Measurements from ENCODE around the gene LCE5A.
"Not testable (repeated sequence)": the region's sequence is repeated elsewhere in the genome, so short reads cannot be mapped to it uniquely, and the experiment has no call there.

Gene LCE5A, protein sequence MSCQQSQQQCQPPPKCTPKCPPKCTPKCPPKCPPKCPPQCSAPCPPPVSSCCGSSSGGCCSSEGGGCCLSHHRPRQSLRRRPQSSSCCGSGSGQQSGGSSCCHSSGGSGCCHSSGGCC

GRCh38 chr1:152510503-152510902 lies at the start of gene LCE5A:
LCE5A (plus strand) TSS chr1:152510803; CDS start chr1:152511535, 732 bp downstream.
- DNase-seq (ENCODE audit: low read depth), result no peak

GRCh38 chr1:152461544-152461943 lies 49.1 kb upstream of the LCE5A start:
- DNase-seq (ENCODE audit: low read depth), result no peak

DNA sequence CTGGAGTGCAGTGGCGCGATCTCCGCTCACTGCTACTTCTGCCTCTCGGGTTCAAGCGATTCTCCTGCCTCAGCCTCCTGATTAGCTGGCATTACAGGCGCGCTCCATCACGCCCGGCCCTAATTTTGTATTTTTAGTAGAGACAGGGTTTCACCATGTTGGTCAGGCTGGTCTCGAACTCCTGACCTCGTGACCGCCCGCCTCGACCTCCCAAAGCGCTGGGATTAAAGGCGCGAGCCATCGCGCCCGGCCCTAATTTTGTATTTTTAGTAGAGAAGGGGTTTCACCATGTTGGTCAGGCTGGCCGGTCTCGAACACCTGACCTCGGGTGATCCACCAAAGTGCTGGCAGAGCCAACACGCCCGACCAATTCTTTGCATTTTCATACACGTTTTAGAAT lies 48.0 kb upstream of the LCE5A start:
- no peak for DNase-seq (ENCODE audit: low read depth)

DNA sequence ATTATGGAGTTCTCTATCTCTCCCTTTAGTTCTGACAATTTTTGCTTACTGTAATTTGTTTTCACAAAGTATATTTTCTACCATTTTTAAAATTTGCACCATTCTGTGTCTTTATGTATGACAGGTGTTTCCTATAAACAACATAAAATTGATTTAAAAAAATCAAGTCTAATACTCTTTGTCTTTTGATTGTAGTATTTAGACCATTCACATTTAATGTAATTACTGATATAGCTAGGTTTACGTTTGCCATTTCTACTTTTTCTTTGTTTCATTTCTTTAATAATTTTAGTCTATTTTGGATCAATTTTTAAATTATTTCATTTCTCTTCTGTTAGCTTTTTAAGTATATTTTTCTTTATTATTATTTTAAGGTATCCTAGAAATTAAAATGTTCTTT lies 44.4 kb upstream of the LCE5A start:
- DNase-seq (ENCODE audit: low read depth), result no peak

- no peak for DNase-seq (ENCODE audit: low read depth)
These were observed 36.6 kb upstream of the LCE5A start for GRCh38 chr1:152473887-152474537.

- DNase-seq (ENCODE audit: low read depth), result no peak
These were observed 30.6 kb upstream of the LCE5A start for GRCh38 chr1:152479792-152480595.

DNA sequence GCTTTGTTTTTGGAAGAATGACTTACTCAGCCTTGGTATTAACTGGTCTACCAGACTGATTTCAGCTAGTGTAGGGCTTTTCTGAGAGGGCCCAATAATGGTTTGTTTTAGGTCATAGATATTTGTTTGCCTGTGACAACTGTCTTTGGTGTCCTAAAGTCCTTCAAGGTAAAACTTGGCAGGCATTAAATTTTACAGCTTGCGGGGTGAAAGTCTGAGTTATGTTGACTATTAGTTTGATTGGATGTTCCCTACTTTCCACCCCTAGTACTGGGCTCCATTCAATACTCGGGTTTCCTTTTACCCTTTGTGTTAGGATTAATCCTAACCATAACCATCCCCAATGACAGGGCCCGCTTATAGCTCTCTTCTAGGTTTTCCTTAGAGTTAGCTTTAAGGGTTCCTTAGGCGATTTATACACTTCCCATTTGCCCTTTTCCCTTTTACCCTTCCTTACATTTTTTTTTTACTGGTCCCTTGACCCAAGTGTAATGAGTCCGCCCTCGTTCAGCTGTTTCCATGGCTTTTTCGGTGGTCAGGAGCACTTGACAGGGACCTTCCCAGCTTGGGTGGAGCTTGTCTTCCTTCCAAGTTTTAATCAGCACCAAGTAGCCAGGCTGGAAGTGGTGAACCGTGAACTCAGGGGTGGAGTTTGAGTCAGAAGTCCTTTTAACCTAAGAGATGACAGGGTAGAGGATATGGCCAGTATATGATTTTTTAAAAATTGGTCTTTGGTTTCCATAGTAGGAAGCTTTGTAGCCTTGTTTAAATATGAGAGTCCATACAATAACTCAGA lies 28.5 kb upstream of the LCE5A start:
- DNase-seq (ENCODE audit: low read depth), result no peak

GRCh38 chr1:152486400-152487006 lies 24.1 kb upstream of the LCE5A start:
- no peak for DNase-seq (ENCODE audit: low read depth)

DNA sequence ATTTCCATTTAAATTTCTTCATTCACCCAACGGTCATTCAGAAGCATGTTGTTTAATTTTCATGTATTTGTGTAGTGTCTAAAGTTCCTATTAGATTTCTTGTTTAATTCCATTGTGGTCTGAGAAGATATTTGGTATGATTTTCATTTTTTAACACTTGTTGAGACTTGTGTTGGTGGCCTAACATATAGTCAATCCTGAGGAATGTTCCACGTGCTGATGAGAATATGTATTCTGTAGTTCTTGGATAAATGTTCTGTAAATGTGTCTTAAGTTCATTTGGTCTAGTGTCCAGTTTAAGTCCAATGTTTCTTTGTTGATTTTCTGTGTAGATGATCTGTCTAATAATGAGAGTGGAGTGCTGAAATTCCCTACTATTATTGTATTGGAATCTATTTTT lies 22.7 kb upstream of the LCE5A start:
- DNase-seq (ENCODE audit: low read depth), result no peak

DNA sequence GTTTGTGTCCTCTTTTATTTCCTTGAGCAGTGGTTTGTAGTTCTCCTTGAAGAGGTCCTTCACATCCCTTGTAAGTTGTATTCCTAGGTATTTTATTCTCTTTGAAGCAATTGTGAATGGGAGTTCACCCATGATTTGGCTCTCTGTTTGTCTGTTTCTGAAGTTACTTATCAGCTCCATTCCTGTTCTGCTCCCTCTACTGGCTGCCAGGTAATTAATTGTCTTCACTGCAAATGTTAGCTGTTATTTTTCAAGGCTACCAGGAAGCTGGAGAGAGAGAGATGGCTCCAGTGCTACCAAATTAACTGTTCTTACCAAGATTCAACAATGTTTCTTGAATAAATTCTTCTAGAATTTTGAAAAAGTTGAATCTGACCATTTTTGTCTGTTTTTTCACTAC lies 19.1 kb upstream of the LCE5A start:
- not testable (repeated sequence) for DNase-seq (ENCODE audit: low read depth)

DNA sequence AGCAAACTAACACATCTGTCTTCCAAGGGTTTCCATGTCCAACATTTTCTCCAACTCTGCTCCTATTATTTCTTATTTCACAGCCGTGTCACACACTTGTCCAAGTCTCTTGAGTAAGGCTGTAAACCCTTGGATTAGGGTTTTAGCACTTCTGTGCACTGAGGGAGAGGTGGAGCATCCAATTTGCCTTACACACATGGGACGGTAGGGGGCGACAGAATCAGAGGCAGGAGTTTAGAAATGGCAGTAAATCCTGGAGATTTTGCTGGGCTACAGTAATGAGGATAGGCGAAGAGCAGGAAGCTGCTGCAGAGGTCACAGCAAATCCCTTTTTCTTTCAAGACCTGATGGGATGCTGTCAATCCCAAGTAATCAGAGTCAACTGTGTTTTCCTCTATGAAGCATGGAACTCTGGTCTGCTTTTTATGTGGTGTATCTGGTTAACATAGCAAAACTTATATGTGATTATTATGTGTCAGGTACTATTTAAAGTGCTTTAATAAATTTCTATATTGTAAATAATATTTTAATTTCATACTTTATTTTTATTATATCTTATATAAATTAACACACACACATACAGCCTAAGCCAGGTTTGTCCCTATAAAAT lies 15.4 kb upstream of the LCE5A start:
- no peak for DNase-seq (ENCODE audit: low read depth)

- no peak for DNase-seq (ENCODE audit: low read depth)
These were observed 13.3 kb upstream of the LCE5A start for GRCh38 chr1:152497273-152497672.

- DNase-seq (ENCODE audit: low read depth), result peak; percentile 25
These were observed 8.9 kb upstream of the LCE5A start for GRCh38 chr1:152501704-152502103.

DNA sequence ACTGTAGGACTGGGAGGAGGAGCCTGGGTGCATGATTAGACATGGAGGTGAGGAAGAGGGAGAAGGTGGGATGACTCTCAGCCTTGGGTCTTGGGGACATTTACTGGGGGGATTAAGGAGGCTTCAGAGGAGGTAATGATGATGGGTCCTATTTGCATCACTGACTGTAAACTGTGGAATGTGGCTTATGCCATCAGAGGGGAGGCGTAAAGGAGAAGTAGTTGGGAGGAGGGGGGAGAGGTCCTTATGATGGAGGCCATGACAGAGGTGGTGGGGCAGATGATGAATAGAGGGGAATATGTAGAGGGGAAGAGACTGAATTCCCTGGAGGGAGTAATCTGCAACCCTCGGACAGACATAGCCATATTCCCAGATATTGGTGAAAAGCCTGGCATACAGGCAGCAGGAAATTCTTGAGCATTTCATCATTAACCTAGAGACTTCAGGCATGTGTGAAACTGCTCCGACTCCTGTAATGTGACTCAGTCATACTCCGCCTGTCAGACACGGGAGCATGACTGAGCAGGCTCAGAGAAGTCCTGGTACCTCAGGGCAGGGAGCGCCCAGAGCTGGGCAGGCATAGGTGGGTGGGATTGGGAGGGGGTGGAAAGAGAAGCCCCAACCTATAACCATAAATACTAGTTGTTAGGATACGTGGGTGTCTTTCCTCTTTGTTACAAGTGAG lies 8.0 kb upstream of the LCE5A start:
- peak; percentile 80 for DNase-seq (ENCODE audit: low read depth)

- no peak for DNase-seq (ENCODE audit: low read depth)
These were observed 5.5 kb upstream of the LCE5A start for GRCh38 chr1:152505083-152505482.

DNA sequence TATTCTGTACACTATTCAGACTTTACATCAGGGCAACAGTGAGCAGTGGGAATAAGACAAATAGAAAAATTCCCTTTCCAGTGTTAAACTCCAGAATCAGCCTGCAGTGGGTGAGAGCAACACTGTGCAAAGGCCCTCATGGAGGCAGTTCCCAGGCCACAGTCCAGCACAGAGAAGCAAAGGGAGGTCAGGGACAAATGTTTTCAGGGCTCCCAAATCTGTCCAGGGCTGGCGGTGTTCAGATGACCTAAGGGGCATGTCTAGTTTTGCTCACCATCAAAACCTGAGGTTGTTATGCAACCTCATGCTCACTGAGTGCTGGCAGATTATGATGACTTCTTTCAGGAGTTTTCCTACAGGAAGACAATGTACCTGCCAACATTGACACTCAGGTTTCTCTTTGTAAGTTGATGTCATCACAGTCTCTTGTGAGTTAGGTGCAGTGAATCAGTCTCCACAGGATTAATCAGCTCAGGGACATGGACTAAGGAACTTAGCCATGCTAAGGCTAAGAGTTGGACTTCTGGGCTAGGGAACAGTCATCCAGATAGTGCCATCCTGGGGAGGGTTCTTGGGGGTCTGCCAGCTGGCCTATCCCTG lies 3.6 kb upstream of the LCE5A start:
- DNase-seq (ENCODE audit: low read depth), result no peak

- DNase-seq (ENCODE audit: low read depth), result no peak
These were observed 993 bp downstream of the LCE5A start for GRCh38 chr1:152511596-152511995.

DNA sequence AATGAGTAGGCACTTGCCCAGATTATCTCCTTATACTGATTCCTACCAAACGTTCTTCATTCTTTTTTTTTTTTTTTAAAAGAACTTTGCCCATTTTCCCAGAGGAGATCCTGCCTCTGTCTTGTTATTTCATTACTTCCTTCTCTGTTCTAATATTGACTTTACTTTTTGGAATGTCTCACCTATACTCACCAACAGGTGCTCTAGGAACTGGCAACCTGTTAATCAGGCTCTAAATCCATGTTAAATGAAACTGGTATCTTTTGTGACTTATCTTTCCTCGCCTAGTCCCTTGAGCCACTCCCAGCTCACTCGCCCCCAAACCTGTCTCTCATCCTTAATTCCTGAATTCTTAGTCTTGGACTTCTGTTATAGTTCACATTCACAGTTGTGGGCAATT lies 2.5 kb downstream of the LCE5A start:
- DNase-seq (ENCODE audit: low read depth), result no peak

DNA sequence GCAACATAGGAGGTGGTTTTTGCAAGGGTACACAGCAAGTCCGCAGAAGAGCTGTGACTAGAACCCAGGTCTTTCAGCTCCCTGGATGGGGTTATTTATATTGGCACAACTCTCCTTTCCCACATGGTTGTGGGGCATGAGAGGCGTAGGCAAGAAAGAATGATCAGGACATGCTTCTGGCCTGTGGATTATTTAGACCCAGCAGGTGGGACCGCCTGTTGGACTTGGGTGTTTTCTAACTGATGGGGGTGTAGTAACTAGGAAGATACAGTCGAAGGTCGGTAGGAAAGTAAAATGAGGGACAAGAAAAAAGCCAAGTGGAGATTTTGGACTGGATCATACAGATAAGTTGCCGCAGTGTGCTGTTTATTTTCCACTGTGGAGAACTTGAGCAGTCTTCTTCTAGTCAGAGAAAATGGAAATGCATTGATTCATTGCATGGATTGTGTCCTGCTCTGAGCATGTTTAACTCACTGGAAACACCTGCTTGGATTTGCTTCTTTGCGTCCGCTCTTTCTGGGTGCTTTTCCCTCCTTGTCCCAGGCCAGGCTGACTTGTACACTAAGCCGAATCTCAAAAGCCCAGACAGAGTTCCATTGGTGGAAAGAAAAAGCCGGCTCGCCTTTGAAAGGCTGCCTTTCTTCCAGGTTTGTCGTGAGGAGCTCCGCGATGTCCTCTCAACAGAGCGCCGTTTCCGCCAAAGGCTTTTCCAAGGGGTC lies 4.3 kb downstream of the LCE5A start:
- no peak for DNase-seq (ENCODE audit: low read depth)

DNA sequence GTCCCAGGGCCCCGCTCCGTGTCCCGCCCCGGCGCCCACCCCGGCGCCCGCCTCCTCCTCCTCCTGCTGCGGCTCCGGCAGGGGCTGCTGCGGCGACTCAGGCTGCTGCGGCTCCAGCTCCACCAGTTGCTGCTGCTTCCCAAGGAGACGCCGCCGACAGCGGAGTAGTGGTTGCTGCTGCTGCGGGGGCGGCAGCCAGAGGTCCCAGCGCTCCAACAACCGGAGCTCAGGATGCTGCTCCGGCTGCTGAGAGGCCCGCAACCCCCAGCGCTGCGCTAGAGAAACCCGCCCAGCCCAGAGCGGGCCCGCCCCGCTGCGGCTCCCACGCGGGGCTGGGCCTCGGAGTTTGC lies 4.8 kb downstream of the LCE5A start:
- DNase-seq (ENCODE audit: low read depth), result no peak

Measured in HS-5 (cell line).